GM23338 (cell line): ENCODE results near the gene EPS8L2. TPM values are rescaled to one million over a fixed set of nuclear protein-coding genes. Genes with fewer than 3 reads are reported as not detected.

ENCODE experiments used
- ATAC-seq: fragments of 200-7000 bp; cut with Tn5 transposase; 3 replicates; pipeline ENCODE4 v1.9.1; 2020
- DNase-seq: peaks from one replicate; pipeline ENCODE4 v3.0.0-alpha.2; 2015; ENCODE audit warnings: low spot score
- H2AFZ ChIP-seq: fragments of 200-600 bp; sonication (generic); 2 replicates; pipeline ENCODE4 v1.8.0; 2016; ENCODE audit warnings: antibody characterized with exemption, mild to moderate bottlenecking, moderate library complexity
- H3F3A ChIP-seq: fragments of 200-600 bp; sonication (generic); replicated peaks from 2 replicates; pipeline ENCODE4 v1.8.0; 2017; ENCODE audit warnings: antibody characterized with exemption, mixed run types, low read depth
- H3K27ac ChIP-seq: fragments of 200-600 bp; sonication (generic); 2 replicates; pipeline ENCODE4 v1.6.1; 2016; ENCODE audit warnings: low read depth
- H3K27me3 ChIP-seq: fragments of 200-600 bp; sonication (generic); 2 replicates; pipeline ENCODE4 v1.8.0; 2016; ENCODE audit warnings: mild to moderate bottlenecking, mixed run types, moderate library complexity; ENCODE audit not compliant: insufficient read depth
- H3K36me3 ChIP-seq: fragments of 200-600 bp; sonication (generic); 2 replicates; pipeline ENCODE4 v1.8.0; 2016; ENCODE audit warnings: mild to moderate bottlenecking; ENCODE audit not compliant: insufficient read depth
- H3K4me1 ChIP-seq: fragments of 200-600 bp; sonication (generic); 2 replicates; pipeline ENCODE4 v1.8.0; 2016; ENCODE audit warnings: mild to moderate bottlenecking, moderate library complexity; ENCODE audit not compliant: insufficient read depth
- H3K4me2 ChIP-seq: fragments of 200-600 bp; sonication (generic); 2 replicates; pipeline ENCODE4 v1.7.1; 2017; ENCODE audit warnings: mixed run types
- H3K4me3 ChIP-seq: fragments of 200-600 bp; sonication (generic); 2 replicates; pipeline ENCODE4 v1.6.1; 2016; ENCODE audit warnings: mixed run types
- H3K79me2 ChIP-seq: fragments of 200-600 bp; sonication (generic); replicated peaks from 2 replicates; pipeline ENCODE4 v1.8.0; 2017; ENCODE audit warnings: mild to moderate bottlenecking; ENCODE audit not compliant: insufficient read depth
- H3K9me2 ChIP-seq: fragments of 200-600 bp; sonication (generic); 2 replicates; pipeline ENCODE4 v1.8.0; 2017; ENCODE audit not compliant: insufficient read depth
- H4K20me1 ChIP-seq: fragments of 200-600 bp; sonication (generic); replicated peaks from 2 replicates; pipeline ENCODE4 v1.8.0; 2017; ENCODE audit warnings: mild to moderate bottlenecking; ENCODE audit not compliant: insufficient read depth
- H3K27ac Mint-ChIP-seq: 2 replicates; pipeline ENCODE4 v1.8.0; 2020; ENCODE audit warnings: inconsistent platforms, mild to moderate bottlenecking, moderate library complexity, mixed read lengths
- H3K27me3 Mint-ChIP-seq: 3 replicates; pipeline ENCODE4 v1.8.0; 2022; ENCODE audit warnings: low read depth, mild to moderate bottlenecking, moderate library complexity, mixed read lengths, inconsistent platforms; ENCODE audit not compliant: insufficient read depth, poor library complexity
- H3K36me3 Mint-ChIP-seq: 3 replicates; pipeline ENCODE4 v1.8.0; 2021; ENCODE audit warnings: low read depth, mild to moderate bottlenecking, inconsistent platforms, moderate library complexity, mixed read lengths
- H3K4me1 Mint-ChIP-seq: 3 replicates; pipeline ENCODE4 v1.8.0; 2020; ENCODE audit warnings: mild to moderate bottlenecking, inconsistent platforms, mixed read lengths
- H3K4me3 Mint-ChIP-seq: 3 replicates; pipeline ENCODE4 v1.8.0; 2021; ENCODE audit warnings: moderate library complexity, mild to moderate bottlenecking, inconsistent platforms, mixed read lengths
- H3K9me3 Mint-ChIP-seq: 3 replicates; pipeline ENCODE4 v1.8.0; 2020; ENCODE audit warnings: moderate library complexity, mild to moderate bottlenecking, inconsistent platforms, mixed read lengths
- CREB1 ChIP-seq: fragments of 250-450 bp; sonication (Bioruptor Pico); IDR thresholded peaks from 2 replicates; pipeline ENCODE4 v1.5.0; 2020; ENCODE audit warnings: low read depth, mild to moderate bottlenecking, moderate library complexity
- CTCF ChIP-seq, 2 experiments: fragments of 200-600 bp in 1 of 2; sonication (generic) in 1 of 2; conservative IDR thresholded peaks; 2 replicates each; pipeline versions ENCODE4 v1.5.1 to v1.6.1; 2016 to 2017; ENCODE audit warnings: antibody characterized with exemption in 2 of 2, low read depth in 2 of 2, mild to moderate bottlenecking in 2 of 2, moderate library complexity in 1 of 2
- ETS1 ChIP-seq: IDR thresholded peaks from 2 replicates; pipeline ENCODE4 v1.6.1; 2016; ENCODE audit warnings: antibody characterized with exemption
- EZH2 ChIP-seq: fragments of 200-600 bp; sonication (generic); IDR thresholded peaks from one replicate; pipeline ENCODE4 v1.8.0; 2017; ENCODE audit warnings: antibody characterized with exemption, mild to moderate bottlenecking, low read depth; ENCODE audit not compliant: unreplicated experiment
- EZH2phosphoT487 ChIP-seq: fragments of 200-600 bp; sonication (generic); IDR thresholded peaks from one replicate; pipeline ENCODE4 v1.8.1; 2018; ENCODE audit warnings: antibody characterized with exemption; ENCODE audit not compliant: unreplicated experiment
- JUNB ChIP-seq: IDR thresholded peaks from one replicate; pipeline ENCODE4 v1.6.1; 2016; ENCODE audit warnings: antibody characterized with exemption; ENCODE audit not compliant: unreplicated experiment
- NANOG ChIP-seq: IDR thresholded peaks from 2 replicates; pipeline ENCODE4 v1.6.1; 2016; ENCODE audit warnings: antibody characterized with exemption, borderline replicate concordance
- REST ChIP-seq: IDR thresholded peaks from one replicate; pipeline ENCODE4 v1.6.1; 2018; ENCODE audit warnings: antibody characterized with exemption; ENCODE audit not compliant: unreplicated experiment
- ZNF114 ChIP-seq: fragments of 250-450 bp; sonication (Bioruptor Pico); IDR thresholded peaks from 2 replicates; pipeline ENCODE4 v1.5.0; 2020; ENCODE audit warnings: mild to moderate bottlenecking, moderate library complexity
- ZNF331 ChIP-seq: fragments of 250-450 bp; sonication (Bioruptor Pico); IDR thresholded peaks from 2 replicates; pipeline ENCODE4 v1.5.0; 2020; ENCODE audit warnings: low read depth, mild to moderate bottlenecking, moderate library complexity
- ZNF462 ChIP-seq: fragments of 250-450 bp; sonication (Bioruptor Pico); IDR thresholded peaks from 2 replicates; pipeline ENCODE4 v1.5.0; 2020; ENCODE audit warnings: mild to moderate bottlenecking, moderate library complexity
- polyA plus RNA-seq: library from polyadenylated mRNA; unstranded; fragments of >200 nt; fragmentation: Nextera tagmentation; extraction: Ambion mirVana; gene quantifications from 2 replicates; pipeline ENCODE4 v1.2.1, GENCODE V29; 2016
- total RNA-seq: library from RNA; depleted of rRNA; stranded (reverse); fragments of >200 nt; shearing (Covaris generic); gene quantifications from 2 replicates; pipeline ENCODE4 v1.2.3, GENCODE V29; 2014

The EPS8L2 gene
- total and polyA plus RNA-seq, 2 experiments from 2014 or later = 38.7 to 59.4 TPM

GRCh38 chr11:679271-680207 is 26.5 kb upstream of the EPS8L2 start:
- Histone ChIP-seq H3K27me3 (no peaks in the 10 kb centered on the region), H3K36me3 (peaks cover 16% of the 10 kb centered on the region; the same call in 1 of the 2 replicates), H3K4me1 (peaks cover 13% of the 10 kb centered on the region), H3K9me2 (no peaks in the 10 kb centered on the region), H3K4me3 (no peak overlapping the region), H2AFZ (no peak overlapping the region), H3K4me2 (no peak overlapping the region), H4K20me1 (peaks cover 5% of the 10 kb centered on the region; the same call in 1 of the 2 replicates), H3K27ac (peak overlapping the region; percentile 59; the same call in 1 of the 2 replicates), H3K79me2 (no peaks in the 10 kb centered on the region), H3F3A (peaks cover 22% of the 10 kb centered on the region; the same call in 1 of the 2 replicates)
- Mint-ChIP-seq H3K4me3 (no peak overlapping the region), H3K4me1 (peaks cover 17% of the 10 kb centered on the region), H3K27ac (no peak overlapping the region), H3K36me3 (peaks cover 70% of the 10 kb centered on the region), H3K27me3 (no peaks in the 10 kb centered on the region), H3K9me3 (no peaks in the 10 kb centered on the region)
- TF ChIP-seq ETS1 (no peak), JUNB (no peak), CTCF (conservative IDR thresholded peaks at IDR 0.05; ENCODE audit: low read depth in 2 of 2) (no peak), EZH2phosphoT487 (no peak), ZNF331 (CRISPR knock-in tag) (no peak), CREB1 (no peak), NANOG (no peak), ZNF462 (no peak), REST (no peak), EZH2 (no peak), ZNF114 (CRISPR knock-in tag) (no peak)
- DNase-seq (no peak), ATAC-seq (no peak)
